GM19324 (cell line): ENCODE data around the gene MYCBPAP.

Experiments used
- ATAC-seq: cut with Tn5 transposase; IDR thresholded peaks from one replicate; pipeline ENCODE4 v1.9.1; 2021; ENCODE audit warnings: mild to moderate bottlenecking, moderate library complexity; ENCODE audit not compliant: unreplicated experiment, low FRiP score

MYCBPAP gene

GRCh38 chr17:50534222-50534978 is 26.2 kb downstream of the MYCBPAP start:
- no peak for ATAC-seq

- ATAC-seq = no peak
Measured at GRCh38 chr17:50534979-50535326, 26.7 kb downstream of the MYCBPAP start.

- ATAC-seq = no peak
Measured at GRCh38 chr17:50535407-50535806, 27.2 kb downstream of the MYCBPAP start.

GRCh38 chr17:50536683-50537646 is 28.7 kb downstream of the MYCBPAP start:
- ATAC-seq = no peak

GRCh38 chr17:50537721-50538548 is 29.7 kb downstream of the MYCBPAP start:
- no peak for ATAC-seq

- no peak for ATAC-seq
Measured at GRCh38 chr17:50538549-50539410, 30.5 kb downstream of the MYCBPAP start.

GRCh38 chr17:50539762-50540559 is 31.7 kb downstream of the MYCBPAP start:
- ATAC-seq = no peak

- ATAC-seq = no peak
Measured at GRCh38 chr17:50540560-50541401, 32.5 kb downstream of the MYCBPAP start.

- no peak for ATAC-seq
Measured at GRCh38 chr17:50541402-50541715, 33.1 kb downstream of the MYCBPAP start.

GRCh38 chr17:50541716-50542688 is 33.8 kb downstream of the MYCBPAP start:
- ATAC-seq = peak; percentile 81

- ATAC-seq = no peak
Measured at GRCh38 chr17:50542795-50543774, 34.8 kb downstream of the MYCBPAP start.

- ATAC-seq = no peak
Measured at GRCh38 chr17:50544516-50544915, 36.3 kb downstream of the MYCBPAP start.

GRCh38 chr17:50545311-50545710 is 37.1 kb downstream of the MYCBPAP start:
- ATAC-seq = no peak

- no peak for ATAC-seq
Measured at GRCh38 chr17:50546701-50547034, 38.4 kb downstream of the MYCBPAP start.

- peak; percentile 61 for ATAC-seq
Measured at GRCh38 chr17:50547035-50547735, 38.9 kb downstream of the MYCBPAP start, which contains the start of gene SPATA20. TSS of gene SPATA20 (plus strand) at chr17:50547174. CDS start at chr17:50547209, 35 bp downstream.
